GM21528 (cell line): ENCODE measurements around the gene CEP89.
"Not testable (repeated sequence)": the region's sequence is repeated elsewhere in the genome, so short reads cannot be mapped to it uniquely, and the experiment has no call there.

Experiments used
- ATAC-seq: cut with Tn5 transposase; IDR thresholded peaks from one replicate; pipeline ENCODE4 v1.9.1; 2021; ENCODE audit warnings: mild to moderate bottlenecking, moderate library complexity; ENCODE audit not compliant: unreplicated experiment, low FRiP score

The CEP89 gene

GRCh38 chr19:32856818-32857217 lies 114.9 kb downstream of the CEP89 start:
- not testable (repeated sequence) for ATAC-seq

GRCh38 chr19:32852216-32852615 lies 119.5 kb downstream of the CEP89 start:
- ATAC-seq, result no peak

- ATAC-seq, result not testable (repeated sequence)
Measured at GRCh38 chr19:32848035-32848434, 123.7 kb downstream of the CEP89 start.

GRCh38 chr19:32843716-32844245 lies 128.0 kb downstream of the CEP89 start:
- no peak for ATAC-seq

GRCh38 chr19:32842061-32842460 lies 129.7 kb downstream of the CEP89 start:
- ATAC-seq, result no peak

- no peak for ATAC-seq
Measured at GRCh38 chr19:32837531-32837930, 134.2 kb downstream of the CEP89 start.

GRCh38 chr19:32833388-32833787 lies 138.4 kb downstream of the CEP89 start:
- not testable (repeated sequence) for ATAC-seq

- ATAC-seq, result not testable (repeated sequence)
Measured at GRCh38 chr19:32832825-32833224, 138.9 kb downstream of the CEP89 start.

- ATAC-seq, result not testable (repeated sequence)
Measured at GRCh38 chr19:32832094-32832493, 139.7 kb downstream of the CEP89 start.

- no peak for ATAC-seq
Measured at GRCh38 chr19:32831611-32832010, 140.1 kb downstream of the CEP89 start.

- ATAC-seq, result no peak
Measured at GRCh38 chr19:32830231-32831014, 141.3 kb downstream of the CEP89 start.

- no peak for ATAC-seq
Measured at GRCh38 chr19:32829345-32829896, 142.3 kb downstream of the CEP89 start.

- no peak for ATAC-seq
Measured at GRCh38 chr19:32828643-32829344, 143.0 kb downstream of the CEP89 start.

GRCh38 chr19:32828139-32828538 lies 143.6 kb downstream of the CEP89 start:
- ATAC-seq, result no peak
